PC-3 (cell line): ENCODE measurements around the gene SLC4A2.

Source experiments
- CTCF ChIP-seq: fragments of 300-600 bp; sonication (generic); conservative IDR thresholded peaks from 2 replicates; pipeline ENCODE4 v1.5.1; 2017; ENCODE audit warnings: antibody characterized with exemption, low read depth, mild to moderate bottlenecking, low read length
- EZH2 ChIP-seq: fragments of 300-600 bp; sonication (generic); IDR thresholded peaks from one replicate; pipeline ENCODE4 v1.6.1; 2017; ENCODE audit warnings: antibody characterized with exemption, mild to moderate bottlenecking, low read length; ENCODE audit not compliant: unreplicated experiment
- EZH2phosphoT487 ChIP-seq: fragments of 300-600 bp; sonication (generic); IDR thresholded peaks from 2 replicates; pipeline ENCODE4 v1.6.1; 2018; ENCODE audit warnings: mild to moderate bottlenecking, antibody characterized with exemption, low read length, borderline replicate concordance

- no peak for TF ChIP-seq CTCF
- no peak for TF ChIP-seq EZH2
- TF ChIP-seq EZH2phosphoT487: no peak
Measured at GRCh38 chr7:151077705-151078232, 18.4 kb downstream of the SLC4A2 start.
